HFFc6 (cell line): Measurements from ENCODE around the gene BPI. TPM values are rescaled to one million over a fixed set of nuclear protein-coding genes. Genes with fewer than 3 reads are reported as not detected.

Experiments used
- DNase-seq: peaks from one replicate; pipeline ENCODE4 v3.0.0-alpha.2; 2018
- H3K27ac Mint-ChIP-seq: 2 replicates; pipeline ENCODE4 v1.8.0; 2020; ENCODE audit warnings: mild to moderate bottlenecking, mixed read lengths
- H3K27me3 Mint-ChIP-seq: 2 replicates; pipeline ENCODE4 v1.8.0; 2021; ENCODE audit warnings: mild to moderate bottlenecking, moderate library complexity, mixed read lengths; ENCODE audit not compliant: insufficient read depth
- H3K36me3 Mint-ChIP-seq: 2 replicates; pipeline ENCODE4 v1.8.0; 2021; ENCODE audit warnings: low read depth, mixed read lengths
- H3K4me1 Mint-ChIP-seq: 2 replicates; pipeline ENCODE4 v1.8.0; 2020; ENCODE audit warnings: low read depth, mixed read lengths
- H3K4me3 Mint-ChIP-seq: 2 replicates; pipeline ENCODE4 v1.8.0; 2020; ENCODE audit warnings: mild to moderate bottlenecking, moderate library complexity, mixed read lengths
- H3K9me3 Mint-ChIP-seq: 2 replicates; pipeline ENCODE4 v1.8.0; 2020; ENCODE audit warnings: mild to moderate bottlenecking, mixed read lengths
- CTCF ChIP-seq: fragments of 200-600 bp; sonication (generic); IDR thresholded peaks from 2 replicates; pipeline ENCODE4 v1.5.0; 2021; ENCODE audit warnings: antibody characterized with exemption, mild to moderate bottlenecking
- total RNA-seq, 6 experiments: library from RNA; stranded (reverse); fragmentation: NEBNext Ultra II Directional; extraction: Animal tissue kit (Norgen Biotek cat#: 25700); gene quantifications; 2 replicates in 1 of 6; 3 replicates in 5 of 6; pipeline ENCODE4 v1.2.3, GENCODE V29; 2021

The BPI gene
- total RNA-seq, 6 experiments from 2014 or later: not detected

- Mint-ChIP-seq H3K36me3 (no peaks in the 10 kb centered on the region), H3K27me3 (peaks cover 15% of the 10 kb centered on the region), H3K9me3 (no peaks in the 10 kb centered on the region), H3K27ac (no peak overlapping the region), H3K4me3 (no peak overlapping the region), H3K4me1 (peaks cover 6% of the 10 kb centered on the region; the same call in 1 of the 2 replicates)
- no peak for DNase-seq
- TF ChIP-seq CTCF: no peak
Observed at GRCh38 chr20:38325167-38325566, 21.2 kb downstream of the BPI start.

- no peaks in the 10 kb centered on the region for H3K36me3 Mint-ChIP-seq
- H3K9me3 Mint-ChIP-seq: no peaks in the 10 kb centered on the region
- peaks cover 12% of the 10 kb centered on the region for H3K27me3 Mint-ChIP-seq
Observed at GRCh38 chr20:38325905-38326304, 21.9 kb downstream of the BPI start.

GRCh38 chr20:38326309-38326708 lies 22.4 kb downstream of the BPI start:
- no peak for TF ChIP-seq CTCF
- no peaks in the 10 kb centered on the region for H3K9me3 Mint-ChIP-seq
- H3K4me1 Mint-ChIP-seq: 0 out of 2 replicates have a peak, but pooled peaks cover 6% of the 10 kb centered on the region
- peaks cover 12% of the 10 kb centered on the region for H3K27me3 Mint-ChIP-seq
- no peak overlapping the region for H3K27ac Mint-ChIP-seq
- no peak for DNase-seq
- H3K36me3 Mint-ChIP-seq: no peaks in the 10 kb centered on the region
- no peak overlapping the region for H3K4me3 Mint-ChIP-seq

More at GRCh38 chr20:38325905-38326304, 21.9 kb downstream of the BPI start:
- Mint-ChIP-seq H3K4me3 (no peak overlapping the region), H3K4me1 (0 out of 2 replicates have a peak, but pooled peaks cover 6% of the 10 kb centered on the region), H3K27ac (no peak overlapping the region)
- TF ChIP-seq CTCF: no peak
- no peak for DNase-seq

- TF ChIP-seq CTCF: no peak
- Mint-ChIP-seq H3K27ac (no peak overlapping the region), H3K9me3 (no peaks in the 10 kb centered on the region), H3K36me3 (no peaks in the 10 kb centered on the region), H3K27me3 (peaks cover 21% of the 10 kb centered on the region), H3K4me3 (no peak overlapping the region), H3K4me1 (no peaks in the 10 kb centered on the region)
- DNase-seq: no peak
Observed at GRCh38 chr20:38330638-38331037, 26.7 kb downstream of the BPI start.

- Mint-ChIP-seq H3K27me3 (peaks cover 25% of the 10 kb centered on the region), H3K27ac (no peak overlapping the region), H3K9me3 (no peaks in the 10 kb centered on the region), H3K4me3 (no peak overlapping the region), H3K4me1 (no peaks in the 10 kb centered on the region), H3K36me3 (no peaks in the 10 kb centered on the region)
- DNase-seq: no peak
- no peak for TF ChIP-seq CTCF
Observed at GRCh38 chr20:38331245-38331644, 27.3 kb downstream of the BPI start.

- DNase-seq: no peak
- no peak overlapping the region for H3K4me3 Mint-ChIP-seq
- no peak for TF ChIP-seq CTCF
- no peaks in the 10 kb centered on the region for H3K4me1 Mint-ChIP-seq
- H3K9me3 Mint-ChIP-seq: no peaks in the 10 kb centered on the region
- no peaks in the 10 kb centered on the region for H3K36me3 Mint-ChIP-seq
- peaks cover 28% of the 10 kb centered on the region for H3K27me3 Mint-ChIP-seq
- H3K27ac Mint-ChIP-seq: no peak overlapping the region
Observed at GRCh38 chr20:38331814-38332213, 27.9 kb downstream of the BPI start.
